Ovary (tissue), 3 donors: ENCODE measurements around the gene KRT6A.

ENCODE experiments used
- EP300 ChIP-seq: sonication (generic); formaldehyde crosslinking; IDR thresholded peaks from one replicate; pipeline ENCODE4 v1.6.1; 2017; ENCODE audit warnings: antibody characterized with exemption
- TF ChIP-seq, protein P1 (sequence below), 3 donors: fragments of 450-650 bp in 2 of 3; fragments of 200-600 bp in 1 of 3; IDR thresholded peaks; one replicate each; pipeline versions ENCODE4 v1.5.1 to v1.8.0; 2016 to 2022; ENCODE audit warnings: antibody characterized with exemption in 3 of 3, mild to moderate bottlenecking in 1 of 3
- donor health status: DM: no; HTN: no; CAD: no.

DNA sequence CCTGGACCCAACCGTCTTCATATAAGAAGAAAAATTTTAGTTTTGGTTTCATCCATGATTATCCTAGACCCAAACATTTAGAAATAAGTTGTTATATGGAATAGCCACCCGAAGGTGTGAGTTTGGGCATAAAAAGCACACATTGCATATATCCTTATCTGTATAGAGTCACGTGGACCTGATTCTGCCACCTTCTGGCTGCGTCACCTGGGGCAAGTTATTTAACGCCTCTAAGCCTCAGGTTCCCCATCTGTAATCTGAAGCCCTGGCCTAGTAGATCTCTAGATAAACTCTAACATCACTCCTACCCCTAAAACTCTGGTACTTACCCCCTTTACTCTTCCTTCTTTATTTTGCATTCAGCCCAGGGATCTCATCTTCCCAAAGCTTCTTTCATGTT lies 41.4 kb upstream of the KRT6A start:
- TF ChIP-seq, protein P1, sequence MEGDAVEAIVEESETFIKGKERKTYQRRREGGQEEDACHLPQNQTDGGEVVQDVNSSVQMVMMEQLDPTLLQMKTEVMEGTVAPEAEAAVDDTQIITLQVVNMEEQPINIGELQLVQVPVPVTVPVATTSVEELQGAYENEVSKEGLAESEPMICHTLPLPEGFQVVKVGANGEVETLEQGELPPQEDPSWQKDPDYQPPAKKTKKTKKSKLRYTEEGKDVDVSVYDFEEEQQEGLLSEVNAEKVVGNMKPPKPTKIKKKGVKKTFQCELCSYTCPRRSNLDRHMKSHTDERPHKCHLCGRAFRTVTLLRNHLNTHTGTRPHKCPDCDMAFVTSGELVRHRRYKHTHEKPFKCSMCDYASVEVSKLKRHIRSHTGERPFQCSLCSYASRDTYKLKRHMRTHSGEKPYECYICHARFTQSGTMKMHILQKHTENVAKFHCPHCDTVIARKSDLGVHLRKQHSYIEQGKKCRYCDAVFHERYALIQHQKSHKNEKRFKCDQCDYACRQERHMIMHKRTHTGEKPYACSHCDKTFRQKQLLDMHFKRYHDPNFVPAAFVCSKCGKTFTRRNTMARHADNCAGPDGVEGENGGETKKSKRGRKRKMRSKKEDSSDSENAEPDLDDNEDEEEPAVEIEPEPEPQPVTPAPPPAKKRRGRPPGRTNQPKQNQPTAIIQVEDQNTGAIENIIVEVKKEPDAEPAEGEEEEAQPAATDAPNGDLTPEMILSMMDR (IDR thresholded peaks at IDR 0.05), result no peak
- no peak for TF ChIP-seq EP300
